T-cell (primary cell): ENCODE results near the gene NPY5R. TPM values are rescaled to one million over a fixed set of nuclear protein-coding genes. Genes with fewer than 3 reads are reported as not detected.

Experiments used
- ATAC-seq, 4 experiments: fragments of 200-7000 bp in 3 of 4; fragments of 150-1000 bp in 1 of 4; cut with Tn5 transposase; replicated peaks in 1 of 4; 1 replicate in 3 of 4; 2 replicates in 1 of 4; pipeline ENCODE4 v1.10.0; 2021; ENCODE audit warnings: moderate library complexity in 3 of 4, mild to moderate bottlenecking in 2 of 4, moderate number of reproducible peaks in 1 of 4
- CTCF ChIA-PET, 2 donors: fragments of 300-600 bp; sonication (Branson Sonifier 250); formaldehyde crosslinking; loops; one replicate each; lab custom pipeline; 2022; ENCODE audit warnings: antibody characterized with exemption in 2 of 2; lab: Charles Lee
- POLR2A ChIA-PET, 2 donors: fragments of 300-600 bp; sonication (Branson Sonifier 250); formaldehyde crosslinking; loops; one replicate each; lab custom pipeline; 2022; ENCODE audit warnings: antibody characterized with exemption in 2 of 2; lab: Charles Lee
- DNase-seq, 35 experiments: peaks; one replicate each; pipeline versions ENCODE4 v3.0.0 to v3.0.0-alpha.2; 2013 to 2023
- H3K27ac ChIP-seq: one replicate; pipeline ENCODE4 v1.5.1; 2013; ENCODE audit warnings: low read length
- H3K27me3 ChIP-seq, 2 experiments: replicated peaks in 1 of 2; 1 replicate in 1 of 2; 2 replicates in 1 of 2; pipeline versions ENCODE4 v1.6.1 to v1.7.0; 2013; ENCODE audit warnings: low read length in 1 of 2, mixed read lengths in 1 of 2; ENCODE audit not compliant: control insufficient read depth in 2 of 2, insufficient read depth in 2 of 2; ENCODE audit errors: extremely low read depth in 1 of 2
- H3K36me3 ChIP-seq, 2 donors: 1 replicate in 1 of 2; 2 replicates in 1 of 2; pipeline versions ENCODE4 v1.6.1 to v1.7.0; 2013; ENCODE audit warnings: low read length in 1 of 2; ENCODE audit not compliant: control insufficient read depth in 2 of 2, insufficient read depth in 1 of 2; ENCODE audit errors: extremely low read depth in 1 of 2
- H3K4me1 ChIP-seq, 2 experiments: 1 replicate in 1 of 2; 2 replicates in 1 of 2; pipeline versions ENCODE4 v1.6.1 to v1.7.0; 2013; ENCODE audit warnings: low read length in 2 of 2, mixed read lengths in 1 of 2; ENCODE audit not compliant: insufficient read depth in 2 of 2, control insufficient read depth in 1 of 2; ENCODE audit errors: extremely low read depth in 1 of 2
- H3K4me3 ChIP-seq, 2 donors: 1 replicate in 1 of 2; 2 replicates in 1 of 2; pipeline versions ENCODE4 v1.5.1 to v1.7.0; 2013; ENCODE audit warnings: mild to moderate bottlenecking in 2 of 2, low read length in 1 of 2, moderate library complexity in 1 of 2; ENCODE audit not compliant: control insufficient read depth in 1 of 2; ENCODE audit errors: extremely low read depth in 1 of 2
- H3K9me3 ChIP-seq: 2 replicates; pipeline ENCODE4 v1.7.0; 2013
- H3K27ac Mint-ChIP-seq, 2 donors: one replicate each; pipeline ENCODE4 v1.8.0; 2020 to 2021; ENCODE audit warnings: mild to moderate bottlenecking in 2 of 2, mixed read lengths in 2 of 2
- H3K27me3 Mint-ChIP-seq, 2 donors: one replicate each; pipeline ENCODE4 v1.8.0; 2021 to 2022; ENCODE audit warnings: mixed read lengths in 2 of 2
- H3K36me3 Mint-ChIP-seq: one replicate; pipeline ENCODE4 v1.8.0; 2021; ENCODE audit warnings: mixed read lengths
- H3K4me1 Mint-ChIP-seq, 3 donors: one replicate each; pipeline ENCODE4 v1.8.0; 2020 to 2022; ENCODE audit warnings: mixed read lengths in 3 of 3, mild to moderate bottlenecking in 1 of 3
- H3K4me3 Mint-ChIP-seq, 3 donors: one replicate each; pipeline ENCODE4 v1.8.0; 2020 to 2022; ENCODE audit warnings: mild to moderate bottlenecking in 3 of 3, mixed read lengths in 3 of 3, moderate library complexity in 3 of 3
- H3K9me3 Mint-ChIP-seq, 3 donors: one replicate each; pipeline ENCODE4 v1.8.0; 2020 to 2022; ENCODE audit warnings: mixed read lengths in 3 of 3
- WGBS: methylation state at CpG from one replicate; pipeline ENCODE4 v1.1.5; 2013; ENCODE audit warnings: missing lambda C conversion rate; ENCODE audit not compliant: insufficient coverage; 5-methylcytosine and 5-hydroxymethylcytosine counted together
- total RNA-seq, 35 experiments: library from RNA in 6 of 35; stranded (reverse) in 6 of 35; fragments of 120-200 nt in 1 of 35; gene quantifications; one replicate each; pipeline versions ENCODE4 v1.2.1 to v1.2.4 and lab custom pipeline; 2013 to 2026

Gene NPY5R
- total RNA-seq, 5 donors from 2014 or later (not counting 1 experiment from before 2014, with no cell fraction given): not detected

DNA sequence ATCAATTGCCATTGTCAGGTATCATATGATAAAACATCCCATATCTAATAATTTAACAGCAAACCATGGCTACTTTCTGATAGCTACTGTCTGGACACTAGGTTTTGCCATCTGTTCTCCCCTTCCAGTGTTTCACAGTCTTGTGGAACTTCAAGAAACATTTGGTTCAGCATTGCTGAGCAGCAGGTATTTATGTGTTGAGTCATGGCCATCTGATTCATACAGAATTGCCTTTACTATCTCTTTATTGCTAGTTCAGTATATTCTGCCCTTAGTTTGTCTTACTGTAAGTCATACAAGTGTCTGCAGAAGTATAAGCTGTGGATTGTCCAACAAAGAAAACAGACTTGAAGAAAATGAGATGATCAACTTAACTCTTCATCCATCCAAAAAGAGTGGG lies 7.0 kb downstream of the NPY5R start:
- Mint-ChIP-seq H3K27ac (no peak overlapping the region), H3K9me3 (no peaks in the 10 kb centered on the region), H3K27me3 (peaks cover 19 to 25% of the 10 kb centered on the region in 2 donors), H3K4me3 (no peak overlapping the region), H3K36me3 (no peaks in the 10 kb centered on the region), H3K4me1 (no peaks in the 10 kb centered on the region)
- H3K4me3 ChIP-seq: no peak overlapping the region
- ATAC-seq (no peak), DNase-seq (no peak)
- H3K27ac ChIP-seq: no peak overlapping the region
- H3K27me3 ChIP-seq: no peaks in the 10 kb centered on the region
- H3K4me1 ChIP-seq: no peaks in the 10 kb centered on the region
- no peaks in the 10 kb centered on the region for H3K9me3 ChIP-seq
- H3K36me3 ChIP-seq: no peaks in the 10 kb centered on the region
- ChIA-PET POLR2A (no interaction called here), CTCF (no interaction called here)

DNA sequence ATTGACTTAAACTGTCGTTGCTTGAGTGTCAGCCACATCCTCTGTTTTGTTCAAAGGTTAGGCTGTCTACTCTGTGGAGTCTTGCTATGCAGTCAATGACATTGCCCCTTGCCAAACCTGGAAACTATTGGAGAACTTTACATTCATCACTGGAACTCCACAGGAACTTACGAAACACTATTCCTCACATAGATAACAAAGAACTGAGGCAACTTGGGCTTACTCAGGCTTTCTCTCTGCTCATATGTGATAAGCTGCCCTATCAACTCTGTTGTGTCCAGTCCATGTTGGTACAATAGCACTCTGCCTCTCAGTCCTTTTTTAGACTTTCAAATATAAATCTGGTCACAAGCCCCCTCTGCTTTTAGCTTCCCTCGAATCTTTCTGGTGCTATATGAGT lies 9.4 kb downstream of the NPY5R start:
- Histone ChIP-seq H3K27ac (no peak overlapping the region), H3K27me3 (no peaks in the 10 kb centered on the region), H3K4me1 (no peaks in the 10 kb centered on the region), H3K9me3 (no peaks in the 10 kb centered on the region), H3K4me3 (no peak overlapping the region), H3K36me3 (no peaks in the 10 kb centered on the region)
- Mint-ChIP-seq H3K27ac (no peak overlapping the region), H3K36me3 (no peaks in the 10 kb centered on the region), H3K4me1 (no peaks in the 10 kb centered on the region), H3K4me3 (no peak overlapping the region), H3K27me3 (peaks cover 7 to 12% of the 10 kb centered on the region in 2 donors), H3K9me3 (no peaks in the 10 kb centered on the region)
- 100% methylated on average over 1 of the region's 3 CpGs for WGBS
- no peak for ATAC-seq
- ChIA-PET POLR2A (no interaction called here), CTCF (no interaction called here)
- DNase-seq: no peak

DNA sequence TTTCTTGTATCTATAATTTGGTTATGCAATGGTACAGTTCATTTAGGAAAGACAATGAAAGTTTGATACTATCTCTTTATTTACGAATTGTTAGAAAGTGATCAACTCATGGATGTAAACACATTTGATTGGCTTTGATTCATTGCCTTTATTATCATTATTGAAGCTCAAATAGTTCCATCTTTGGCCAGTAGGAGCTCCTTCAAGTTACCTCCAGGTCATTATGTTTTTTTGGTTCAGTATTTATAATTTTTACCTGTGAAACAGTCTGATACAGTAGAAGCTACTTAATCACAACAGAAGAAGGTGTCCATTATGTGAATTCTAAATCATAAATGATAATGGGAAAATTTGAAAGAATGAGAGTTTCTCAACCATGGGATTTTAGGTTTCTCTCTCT lies 12.4 kb downstream of the NPY5R start:
- POLR2A ChIA-PET: no interaction called here
- H3K9me3 Mint-ChIP-seq: no peaks in the 10 kb centered on the region
- H3K27me3 ChIP-seq: no peaks in the 10 kb centered on the region

DNA sequence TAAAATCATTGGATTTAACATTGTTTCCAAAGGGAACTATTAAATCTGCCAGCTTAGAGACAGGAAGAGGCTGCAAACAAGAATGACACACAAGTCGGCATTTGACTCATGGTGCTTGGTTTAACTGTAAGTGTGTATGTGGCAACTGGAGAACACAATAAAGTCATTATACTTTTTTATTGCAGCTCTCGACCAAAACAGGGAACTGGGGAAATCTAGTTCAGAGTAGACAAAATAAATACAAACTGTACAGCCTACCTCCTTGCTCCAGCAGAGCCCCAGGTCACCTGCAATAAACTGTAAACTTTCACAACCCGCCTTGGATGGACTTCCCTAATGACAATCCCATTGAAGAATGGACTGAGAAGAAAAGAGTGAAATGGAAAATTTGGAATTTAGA lies 24.0 kb downstream of the NPY5R start:
- Histone ChIP-seq H3K9me3 (no peaks in the 10 kb centered on the region), H3K27ac (no peak overlapping the region), H3K4me1 (no peaks in the 10 kb centered on the region), H3K36me3 (no peaks in the 10 kb centered on the region), H3K4me3 (no peak overlapping the region), H3K27me3 (no peaks in the 10 kb centered on the region)
- DNase-seq (no peak), ATAC-seq (no peak)
- Mint-ChIP-seq H3K9me3 (no peaks in the 10 kb centered on the region), H3K4me1 (no peaks in the 10 kb centered on the region), H3K36me3 (no peaks in the 10 kb centered on the region), H3K27ac (no peak overlapping the region), H3K4me3 (no peak overlapping the region), H3K27me3 (peaks cover 13 to 14% of the 10 kb centered on the region in 2 donors)
- CTCF ChIA-PET: no interaction called here
- POLR2A ChIA-PET: no interaction called here
- whole genome bisulfite sequencing: no CpG with 5 or more reads among the region's 3 CpGs

More for the DNA sequence above, 12.4 kb downstream of the NPY5R start:
- Histone ChIP-seq H3K27ac (no peak overlapping the region), H3K9me3 (no peaks in the 10 kb centered on the region), H3K4me3 (no peak overlapping the region), H3K36me3 (no peaks in the 10 kb centered on the region), H3K4me1 (no peaks in the 10 kb centered on the region)
- ATAC-seq (no peak), DNase-seq (no peak)
- Mint-ChIP-seq H3K4me1 (no peaks in the 10 kb centered on the region), H3K36me3 (no peaks in the 10 kb centered on the region), H3K27ac (no peak overlapping the region), H3K27me3 (no peaks in the 10 kb centered on the region), H3K4me3 (no peak overlapping the region)
- CTCF ChIA-PET: no interaction called here
- WGBS: no CpG with 5 or more reads among the region's 1 CpG

DNA sequence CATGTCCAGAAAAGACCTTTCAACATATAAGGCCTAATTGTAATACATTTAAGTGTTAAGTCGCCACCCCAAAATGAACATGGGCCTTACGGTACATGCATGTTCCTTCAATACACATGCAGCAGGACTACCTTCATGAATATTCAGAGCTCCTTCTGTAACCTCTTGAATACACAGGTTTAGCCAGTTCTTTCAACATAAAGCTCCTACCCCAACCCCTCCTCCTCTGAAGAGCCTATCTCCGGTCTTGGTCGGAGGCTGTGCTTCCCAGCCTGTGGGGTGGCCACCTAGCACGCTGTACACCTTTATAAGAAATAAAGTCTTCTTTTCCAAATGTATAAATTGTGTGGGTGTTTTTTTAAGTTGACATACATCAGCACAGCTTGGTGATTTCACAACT lies 28.3 kb downstream of the NPY5R start:
- Histone ChIP-seq H3K27me3 (no peaks in the 10 kb centered on the region), H3K27ac (no peak overlapping the region), H3K36me3 (no peaks in the 10 kb centered on the region), H3K4me1 (no peaks in the 10 kb centered on the region), H3K9me3 (no peaks in the 10 kb centered on the region), H3K4me3 (no peak overlapping the region)
- Mint-ChIP-seq H3K27me3 (peaks cover 4 to 13% of the 10 kb centered on the region in 2 donors), H3K36me3 (no peaks in the 10 kb centered on the region), H3K4me1 (no peaks in the 10 kb centered on the region), H3K4me3 (no peak overlapping the region), H3K27ac (no peak overlapping the region), H3K9me3 (no peaks in the 10 kb centered on the region)
- no peak for DNase-seq
- no peak for ATAC-seq
- ChIA-PET POLR2A (no interaction called here), CTCF (no interaction called here)
- WGBS: 85% methylated on average over 2 of the region's 5 CpGs

DNA sequence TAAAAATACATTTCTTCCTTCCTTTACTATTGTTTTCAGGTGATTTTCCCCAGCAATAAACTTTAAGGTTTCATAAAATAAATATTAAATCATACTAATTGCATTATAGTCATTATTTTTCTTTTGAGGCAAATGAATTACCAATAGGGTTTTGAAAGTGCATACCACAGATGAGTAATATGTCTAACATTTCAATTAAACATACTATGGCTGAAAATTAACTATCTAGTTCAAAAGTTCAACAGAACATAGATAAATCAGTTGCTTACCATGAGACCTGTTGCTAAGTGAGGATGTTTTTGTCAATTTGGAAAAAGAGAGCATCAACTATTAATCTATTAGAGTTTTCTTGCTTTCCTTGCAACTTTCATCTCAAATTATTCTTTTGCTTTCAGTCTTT lies 35.0 kb downstream of the NPY5R start:
- H3K27ac ChIP-seq: no peak overlapping the region
- ATAC-seq (no peak), DNase-seq (no peak)
- Mint-ChIP-seq H3K27ac (no peak overlapping the region), H3K4me1 (no peaks in the 10 kb centered on the region), H3K36me3 (no peaks in the 10 kb centered on the region), H3K27me3 (peaks cover 2 to 3% of the 10 kb centered on the region in 2 donors), H3K9me3 (no peaks in the 10 kb centered on the region), H3K4me3 (no peak overlapping the region)
- no peak overlapping the region for H3K4me3 ChIP-seq
- ChIA-PET POLR2A (no interaction called here), CTCF (no interaction called here)
- H3K36me3 ChIP-seq: no peaks in the 10 kb centered on the region
- H3K9me3 ChIP-seq: no peaks in the 10 kb centered on the region
- H3K4me1 ChIP-seq: no peaks in the 10 kb centered on the region
- H3K27me3 ChIP-seq: no peaks in the 10 kb centered on the region

DNA sequence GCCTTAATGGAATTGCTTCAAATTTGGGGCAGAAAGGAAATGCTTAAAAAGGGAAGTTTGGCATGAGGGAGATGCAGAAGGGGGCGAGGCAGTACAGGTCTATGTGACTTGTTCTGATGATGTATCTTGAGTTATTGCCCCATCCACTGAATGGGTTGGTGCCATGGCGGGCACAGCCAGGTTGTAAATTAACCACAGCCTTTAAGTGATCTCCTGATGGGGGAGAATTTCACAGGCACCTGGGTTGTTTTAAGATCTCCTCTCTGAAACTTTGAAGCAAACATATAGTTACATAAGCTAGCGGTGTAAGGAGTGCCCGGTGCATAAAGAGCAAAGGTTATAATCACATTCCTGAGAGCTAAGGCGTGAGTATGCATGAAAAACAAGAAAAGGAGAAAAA lies 37.0 kb downstream of the NPY5R start:
- H3K27ac Mint-ChIP-seq: no peak overlapping the region
- Histone ChIP-seq H3K9me3 (no peaks in the 10 kb centered on the region), H3K4me3 (no peak overlapping the region), H3K36me3 (no peaks in the 10 kb centered on the region), H3K4me1 (no peaks in the 10 kb centered on the region), H3K27ac (no peak overlapping the region), H3K27me3 (no peaks in the 10 kb centered on the region)
- ChIA-PET POLR2A (no interaction called here), CTCF (no interaction called here)
- no peaks in the 10 kb centered on the region for H3K9me3 Mint-ChIP-seq
- WGBS: 14% methylated on average over 1 of the region's 5 CpGs
- H3K27me3 Mint-ChIP-seq: peaks cover 0 to 2% of the 10 kb centered on the region in 2 donors
- DNase-seq (no peak), ATAC-seq (no peak)
- no peak overlapping the region for H3K4me3 Mint-ChIP-seq
- H3K36me3 Mint-ChIP-seq: no peaks in the 10 kb centered on the region
- no peaks in the 10 kb centered on the region for H3K4me1 Mint-ChIP-seq
